HEK293T (cell line): Measurements from ENCODE around the gene MMS19.

Experiments used
- FOXA1 ChIP-seq: fragments of 450-650 bp; IDR thresholded peaks from 2 replicates; pipeline ENCODE4 v1.6.1; 2016; ENCODE audit warnings: mild to moderate bottlenecking
- FOXM1 ChIP-seq: fragments of 450-650 bp; IDR thresholded peaks from 2 replicates; pipeline ENCODE4 v1.6.1; 2017; ENCODE audit warnings: mild to moderate bottlenecking, borderline replicate concordance
- SP1 ChIP-seq: fragments of 450-650 bp; IDR thresholded peaks from 2 replicates; pipeline ENCODE4 v1.6.1; 2017

DNA sequence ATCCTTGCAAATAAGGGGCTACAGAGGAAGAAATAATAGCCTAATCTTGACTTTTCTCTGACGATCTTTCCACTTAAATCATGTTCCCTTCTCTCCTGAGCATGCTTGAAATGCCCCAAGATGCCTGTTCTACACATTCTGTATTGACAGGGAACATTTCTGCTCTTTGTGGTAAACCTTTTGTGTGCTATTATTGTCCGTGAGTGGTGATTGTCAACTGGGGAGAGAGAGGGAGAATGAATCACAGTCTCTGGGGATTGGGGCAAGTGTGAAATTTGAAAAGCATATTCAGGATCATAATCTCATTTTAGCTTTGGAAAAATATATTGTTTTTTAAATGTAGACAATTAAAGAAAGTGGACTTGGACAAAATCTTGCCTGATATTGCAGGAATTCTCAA, 21.1 kb upstream of the MMS19 start:
- TF ChIP-seq FOXA1: no peak
- no peak for TF ChIP-seq FOXM1
- no peak for TF ChIP-seq SP1
